ENCODE data around the gene POLR2L. TPM values are rescaled to one million over a fixed set of nuclear protein-coding genes. Genes with fewer than 3 reads are reported as not detected.

POLR2L gene
- total RNA-seq, 1 donor from 2014 or later, result 106 TPM

DNA sequence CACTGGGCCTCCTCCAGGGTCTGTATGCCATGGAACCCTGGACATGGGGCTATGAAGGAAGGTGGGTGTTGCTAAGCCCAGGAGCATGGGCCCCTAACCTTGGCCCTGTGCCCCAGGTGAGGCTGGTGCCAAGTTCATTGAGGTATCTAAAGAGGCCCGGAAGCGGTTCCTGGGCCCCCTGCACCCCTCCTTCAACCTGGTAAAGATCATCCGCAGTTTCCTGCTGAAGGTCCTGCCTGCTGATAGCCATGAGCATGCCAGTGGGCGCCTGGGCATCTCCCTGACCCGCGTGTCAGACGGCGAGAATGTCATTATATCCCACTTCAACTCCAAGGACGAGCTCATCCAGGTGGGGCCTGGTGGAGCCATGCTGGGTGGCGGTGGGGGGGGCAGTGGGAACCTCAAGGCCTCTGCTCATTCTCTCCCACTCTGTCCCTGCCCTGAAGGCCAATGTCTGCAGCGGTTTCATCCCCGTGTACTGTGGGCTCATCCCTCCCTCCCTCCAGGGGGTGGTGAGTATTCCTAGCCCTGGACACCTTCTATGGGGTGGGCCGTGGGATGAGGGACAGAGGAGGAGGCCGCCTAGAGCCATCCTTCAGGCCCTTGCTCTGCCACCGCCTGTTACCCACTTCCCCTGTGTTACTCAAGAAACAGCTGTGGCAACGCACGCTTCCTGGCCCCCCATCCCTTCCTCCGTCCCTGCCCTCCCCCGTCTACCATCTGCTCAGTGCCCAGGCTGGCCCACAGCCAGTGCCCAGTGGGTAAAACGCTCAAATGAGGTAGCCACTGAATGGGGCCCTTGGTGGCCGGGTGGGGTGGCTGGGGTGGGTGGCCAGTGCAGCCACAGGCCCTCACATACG lies 20.6 kb downstream of the POLR2L start:
- Mint-ChIP-seq H3K9me3 (no peaks in the 10 kb centered on the region), H3K4me3 (peak overlapping the region; percentile 63), H3K36me3 (no peaks in the 10 kb centered on the region), H3K27ac (no peak overlapping the region), H3K27me3 (peaks cover 5% of the 10 kb centered on the region), H3K4me1 (ENCODE audit: unreplicated experiment) (no peaks in the 10 kb centered on the region)
- TF ChIP-seq, protein P1, sequence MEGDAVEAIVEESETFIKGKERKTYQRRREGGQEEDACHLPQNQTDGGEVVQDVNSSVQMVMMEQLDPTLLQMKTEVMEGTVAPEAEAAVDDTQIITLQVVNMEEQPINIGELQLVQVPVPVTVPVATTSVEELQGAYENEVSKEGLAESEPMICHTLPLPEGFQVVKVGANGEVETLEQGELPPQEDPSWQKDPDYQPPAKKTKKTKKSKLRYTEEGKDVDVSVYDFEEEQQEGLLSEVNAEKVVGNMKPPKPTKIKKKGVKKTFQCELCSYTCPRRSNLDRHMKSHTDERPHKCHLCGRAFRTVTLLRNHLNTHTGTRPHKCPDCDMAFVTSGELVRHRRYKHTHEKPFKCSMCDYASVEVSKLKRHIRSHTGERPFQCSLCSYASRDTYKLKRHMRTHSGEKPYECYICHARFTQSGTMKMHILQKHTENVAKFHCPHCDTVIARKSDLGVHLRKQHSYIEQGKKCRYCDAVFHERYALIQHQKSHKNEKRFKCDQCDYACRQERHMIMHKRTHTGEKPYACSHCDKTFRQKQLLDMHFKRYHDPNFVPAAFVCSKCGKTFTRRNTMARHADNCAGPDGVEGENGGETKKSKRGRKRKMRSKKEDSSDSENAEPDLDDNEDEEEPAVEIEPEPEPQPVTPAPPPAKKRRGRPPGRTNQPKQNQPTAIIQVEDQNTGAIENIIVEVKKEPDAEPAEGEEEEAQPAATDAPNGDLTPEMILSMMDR (conservative IDR thresholded peaks at IDR 0.05), result no peak
- no peak for DNase-seq (ENCODE audit: extremely low spot score, unreplicated experiment)

DNA sequence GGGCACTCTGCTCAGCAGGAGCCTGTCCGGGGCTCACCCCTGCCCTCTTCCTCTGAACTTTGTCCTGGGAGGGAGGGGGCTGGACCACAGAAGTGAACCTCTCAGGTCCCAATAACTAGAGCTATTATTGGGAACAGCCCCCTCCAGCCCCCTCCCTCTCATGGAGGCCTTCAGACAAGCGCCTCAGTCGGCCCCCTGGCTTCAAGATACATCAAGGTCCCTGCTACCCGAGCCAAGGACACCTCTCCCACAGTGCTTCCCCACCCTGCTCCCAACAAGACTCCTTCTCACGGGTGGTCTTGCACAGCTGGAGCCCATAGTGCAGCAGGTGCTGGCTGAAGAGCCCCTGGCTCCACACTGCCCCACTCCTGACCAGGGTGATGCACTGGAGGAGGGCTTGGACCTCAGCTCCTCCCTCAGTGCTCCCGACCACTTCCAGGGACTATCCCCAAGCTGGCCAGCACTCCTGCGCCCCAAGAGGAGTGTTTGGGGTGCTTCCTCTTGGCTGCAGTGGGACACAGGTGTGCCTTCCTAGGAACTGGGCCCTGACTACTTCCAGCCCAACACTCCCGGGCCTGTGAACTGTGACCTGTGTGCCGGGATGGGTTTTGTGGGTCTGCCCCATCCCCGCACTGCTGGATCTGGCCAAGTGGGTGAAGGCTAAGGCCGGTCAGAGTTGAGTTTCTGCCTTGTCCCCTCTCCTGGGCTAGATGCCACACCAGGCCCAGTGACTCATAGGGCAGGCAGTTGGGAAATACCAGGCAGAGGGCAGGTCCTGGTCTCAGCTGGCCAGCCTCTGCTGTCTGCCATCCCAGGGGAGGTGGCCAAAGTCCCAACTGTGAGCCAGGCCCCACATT lies 21.4 kb downstream of the POLR2L start:
- Mint-ChIP-seq H3K27ac (no peak overlapping the region), H3K27me3 (no peaks in the 10 kb centered on the region), H3K4me1 (ENCODE audit: unreplicated experiment) (no peaks in the 10 kb centered on the region), H3K4me3 (peak overlapping the region; percentile 87), H3K36me3 (no peaks in the 10 kb centered on the region), H3K9me3 (no peaks in the 10 kb centered on the region)
- no peak for DNase-seq (ENCODE audit: extremely low spot score, unreplicated experiment)
- TF ChIP-seq, protein P1 (conservative IDR thresholded peaks at IDR 0.05), result no peak

DNA sequence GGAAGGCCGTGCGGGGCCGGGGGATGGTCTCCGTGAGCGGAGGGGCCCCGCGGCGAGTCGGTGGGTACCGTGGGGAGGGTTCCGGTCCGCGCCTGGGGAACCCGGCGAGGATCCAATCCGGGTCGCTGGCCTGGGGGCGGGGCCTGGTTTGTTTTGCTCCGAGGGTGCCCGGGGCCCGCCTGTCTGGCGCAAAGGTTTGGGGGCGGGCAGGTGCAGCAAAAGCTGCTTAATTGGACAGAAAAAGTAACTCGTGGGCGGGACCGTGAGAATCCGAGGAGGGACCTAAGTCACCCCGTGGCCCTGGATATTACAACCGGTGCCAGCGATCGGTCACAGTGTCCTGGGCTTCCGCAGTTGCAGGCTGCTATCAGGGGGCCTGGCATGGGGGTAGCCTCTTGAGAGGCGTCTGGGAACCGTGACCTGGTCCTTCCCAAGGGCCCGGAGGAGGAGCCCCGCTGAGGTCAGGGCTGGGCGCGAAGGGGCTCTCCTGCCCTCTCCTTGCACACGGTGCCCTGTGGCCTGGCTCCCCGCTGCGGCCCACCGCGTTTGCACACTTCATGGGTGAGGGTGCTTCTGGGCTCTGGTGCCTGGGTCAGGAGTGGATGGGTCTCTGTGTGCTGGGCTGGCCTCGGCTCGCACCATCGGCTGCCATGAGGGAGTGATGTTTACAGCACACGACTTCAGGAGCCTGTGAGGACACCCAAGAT lies 22.2 kb downstream of the POLR2L start:
- peak overlapping the region; percentile 87 for H3K4me3 Mint-ChIP-seq
- no peaks in the 10 kb centered on the region for H3K4me1 Mint-ChIP-seq (ENCODE audit: unreplicated experiment)
- H3K27ac Mint-ChIP-seq, result no peak overlapping the region
- DNase-seq (ENCODE audit: extremely low spot score, unreplicated experiment), result no peak
- no peaks in the 10 kb centered on the region for H3K9me3 Mint-ChIP-seq
- TF ChIP-seq, protein P1 (conservative IDR thresholded peaks at IDR 0.05), result no peak
- H3K36me3 Mint-ChIP-seq, result no peaks in the 10 kb centered on the region
- no peaks in the 10 kb centered on the region for H3K27me3 Mint-ChIP-seq

DNA sequence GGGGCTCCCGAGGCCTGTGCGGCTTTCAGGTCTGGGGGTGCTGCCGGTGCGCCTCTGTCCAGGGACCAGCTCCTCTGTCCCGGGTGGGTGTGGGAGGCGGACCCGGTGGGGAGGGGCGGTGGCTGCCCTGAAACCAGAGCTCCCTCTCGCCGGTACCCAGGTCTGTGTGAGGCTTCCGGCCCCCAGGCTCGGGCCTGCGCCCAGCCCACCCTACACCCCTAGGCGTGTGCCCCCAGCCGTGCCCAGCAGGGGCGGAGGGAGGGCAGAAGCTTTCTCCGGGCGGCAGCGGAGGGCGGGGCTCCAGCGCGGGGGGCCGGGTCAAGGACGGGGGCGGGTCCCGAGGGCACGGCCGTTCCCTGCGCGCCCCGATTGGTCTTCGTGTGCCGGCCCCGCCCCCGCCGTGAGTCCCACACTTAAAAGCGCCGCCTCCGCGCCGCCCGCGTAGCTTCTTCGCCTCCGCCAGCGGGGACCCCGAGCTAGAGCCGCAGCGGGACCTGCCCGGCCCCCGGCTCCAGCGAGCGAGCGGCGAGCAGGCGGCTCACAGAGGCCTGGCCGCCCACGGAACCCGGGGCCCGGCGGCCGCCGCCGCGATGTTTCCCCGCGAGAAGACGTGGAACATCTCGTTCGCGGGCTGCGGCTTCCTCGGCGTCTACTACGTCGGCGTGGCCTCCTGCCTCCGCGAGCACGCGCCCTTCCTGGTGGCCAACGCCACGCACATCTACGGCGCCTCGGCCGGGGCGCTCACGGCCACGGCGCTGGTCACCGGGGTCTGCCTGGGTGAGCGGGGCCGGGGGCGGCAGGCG lies 23.0 kb downstream of the POLR2L start:
- DNase-seq (ENCODE audit: extremely low spot score, unreplicated experiment), result peak; percentile 90
- Mint-ChIP-seq H3K9me3 (no peaks in the 10 kb centered on the region), H3K27ac (no peak overlapping the region), H3K4me1 (ENCODE audit: unreplicated experiment) (no peaks in the 10 kb centered on the region), H3K4me3 (peak overlapping the region; percentile 66), H3K36me3 (no peaks in the 10 kb centered on the region), H3K27me3 (no peaks in the 10 kb centered on the region)
- TF ChIP-seq, protein P1 (conservative IDR thresholded peaks at IDR 0.05), result peak; percentile 41

Measured in type B pancreatic cell (in vitro differentiated cells).